Germinal center (tissue), 1 donor: ENCODE results near the gene CSMD2.

ENCODE experiments used
- DNase-seq: peaks from one replicate; pipeline ENCODE4 v3.0.0; 2012; ENCODE audit warnings: mixed read lengths, low spot score

CSMD2 gene

GRCh38 chr1:34155860-34156259, 9.2 kb downstream of the CSMD2 start:
- no peak for DNase-seq

GRCh38 chr1:34153246-34153645, 11.8 kb downstream of the CSMD2 start:
- DNase-seq, result no peak

GRCh38 chr1:34149501-34149900, 15.5 kb downstream of the CSMD2 start:
- DNase-seq, result no peak

- no peak for DNase-seq
Measured at GRCh38 chr1:34147301-34147700, 17.7 kb downstream of the CSMD2 start.

- DNase-seq, result no peak
Measured at GRCh38 chr1:34144766-34145165, 20.3 kb downstream of the CSMD2 start.

GRCh38 chr1:34143975-34144374, 21.1 kb downstream of the CSMD2 start:
- no peak for DNase-seq

GRCh38 chr1:34140011-34140676, 24.9 kb downstream of the CSMD2 start:
- peak; percentile 31 for DNase-seq

- DNase-seq, result no peak
Measured at GRCh38 chr1:34137411-34137810, 27.6 kb downstream of the CSMD2 start.

- no peak for DNase-seq
Measured at GRCh38 chr1:34132161-34132420, 32.9 kb downstream of the CSMD2 start.

- DNase-seq, result no peak
Measured at GRCh38 chr1:34131396-34132160, 33.5 kb downstream of the CSMD2 start.

GRCh38 chr1:34130306-34130705, 34.7 kb downstream of the CSMD2 start:
- DNase-seq, result no peak

- DNase-seq, result no peak
Measured at GRCh38 chr1:34129630-34130029, 35.4 kb downstream of the CSMD2 start.

GRCh38 chr1:34128186-34128889, 36.7 kb downstream of the CSMD2 start:
- no peak for DNase-seq

- no peak for DNase-seq
Measured at GRCh38 chr1:34127006-34128000, 37.7 kb downstream of the CSMD2 start.

- DNase-seq, result no peak
Measured at GRCh38 chr1:34126486-34126885, 38.5 kb downstream of the CSMD2 start.

GRCh38 chr1:34125721-34126380, 39.2 kb downstream of the CSMD2 start:
- DNase-seq, result no peak

- DNase-seq, result no peak
Measured at GRCh38 chr1:34122080-34122932, 42.7 kb downstream of the CSMD2 start.

- no peak for DNase-seq
Measured at GRCh38 chr1:34115233-34115632, 49.8 kb downstream of the CSMD2 start.

GRCh38 chr1:34113887-34114286, 51.1 kb downstream of the CSMD2 start:
- peak; percentile 61 for DNase-seq

- DNase-seq, result peak; percentile 43
Measured at GRCh38 chr1:34113362-34113761, 51.7 kb downstream of the CSMD2 start.

GRCh38 chr1:34108711-34109110, 56.3 kb downstream of the CSMD2 start:
- no peak for DNase-seq
